Liver (tissue), 3 donors: ENCODE results near the gene SPECC1L.

Source experiments
- EGR1 ChIP-seq, 2 donors: IDR thresholded peaks; 2 replicates each; pipeline ENCODE4 v1.6.1; 2016 to 2018; ENCODE audit warnings: antibody characterized with exemption in 2 of 2, low read depth in 2 of 2
- JUND ChIP-seq, 2 donors: IDR thresholded peaks; 2 replicates each; pipeline ENCODE4 v1.6.1; 2016; ENCODE audit warnings: antibody characterized with exemption in 2 of 2
- REST ChIP-seq: IDR thresholded peaks from 2 replicates; pipeline ENCODE4 v1.6.1; 2016; ENCODE audit warnings: antibody characterized with exemption, mild to moderate bottlenecking
- RXRA ChIP-seq, 2 donors: IDR thresholded peaks; 2 replicates each; pipeline ENCODE4 v1.6.1; 2017 to 2018; ENCODE audit warnings: antibody characterized with exemption in 2 of 2, mild to moderate bottlenecking in 1 of 2
- TAF1 ChIP-seq: conservative IDR thresholded peaks from 2 replicates; pipeline ENCODE4 v1.6.1; 2016; ENCODE audit warnings: antibody characterized with exemption, mild to moderate bottlenecking
- YY1 ChIP-seq: IDR thresholded peaks from 2 replicates; pipeline ENCODE4 v1.6.1; 2016; ENCODE audit warnings: antibody characterized with exemption, mild to moderate bottlenecking
- ZBTB33 ChIP-seq: IDR thresholded peaks from 2 replicates; pipeline ENCODE4 v1.6.1; 2016; ENCODE audit warnings: antibody characterized with exemption
- TF ChIP-seq, protein P1 (sequence below): fragments of 150-350 bp; IDR thresholded peaks from 2 replicates; pipeline ENCODE4 v1.5.1; 2017; ENCODE audit warnings: improper control_type of control experiment, low read depth, low read length; ENCODE audit not compliant: missing input control
- TF ChIP-seq, protein P2 (sequence below): IDR thresholded peaks from 2 replicates; pipeline ENCODE4 v1.6.1; 2016; ENCODE audit warnings: antibody characterized with exemption
- TF ChIP-seq, protein P3 (sequence below): IDR thresholded peaks from 2 replicates; pipeline ENCODE4 v1.6.1; 2016; ENCODE audit warnings: antibody characterized with exemption
- donor health status: healthy.
- donor health status: healthy.

DNA sequence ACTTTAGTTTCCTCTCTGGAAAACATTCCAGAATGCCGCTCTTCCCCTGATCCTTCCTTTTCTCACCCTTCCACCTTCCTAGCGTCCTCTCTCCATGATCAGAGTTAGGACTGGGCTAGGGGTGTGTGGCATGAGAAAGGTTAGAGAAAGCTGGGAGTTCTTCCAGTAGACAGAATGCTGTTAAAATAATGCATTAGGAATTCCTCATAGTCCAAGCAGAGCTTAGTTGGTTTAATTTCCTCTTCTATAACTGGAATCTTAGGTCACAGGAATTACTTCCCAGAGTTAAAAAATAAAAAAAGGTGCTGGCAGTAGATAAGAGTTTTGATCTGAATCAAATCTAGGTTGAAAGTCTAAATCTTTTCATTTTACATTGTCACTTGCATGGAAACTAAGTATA, 119.5 kb downstream of the SPECC1L start:
- TF ChIP-seq, protein P1, sequence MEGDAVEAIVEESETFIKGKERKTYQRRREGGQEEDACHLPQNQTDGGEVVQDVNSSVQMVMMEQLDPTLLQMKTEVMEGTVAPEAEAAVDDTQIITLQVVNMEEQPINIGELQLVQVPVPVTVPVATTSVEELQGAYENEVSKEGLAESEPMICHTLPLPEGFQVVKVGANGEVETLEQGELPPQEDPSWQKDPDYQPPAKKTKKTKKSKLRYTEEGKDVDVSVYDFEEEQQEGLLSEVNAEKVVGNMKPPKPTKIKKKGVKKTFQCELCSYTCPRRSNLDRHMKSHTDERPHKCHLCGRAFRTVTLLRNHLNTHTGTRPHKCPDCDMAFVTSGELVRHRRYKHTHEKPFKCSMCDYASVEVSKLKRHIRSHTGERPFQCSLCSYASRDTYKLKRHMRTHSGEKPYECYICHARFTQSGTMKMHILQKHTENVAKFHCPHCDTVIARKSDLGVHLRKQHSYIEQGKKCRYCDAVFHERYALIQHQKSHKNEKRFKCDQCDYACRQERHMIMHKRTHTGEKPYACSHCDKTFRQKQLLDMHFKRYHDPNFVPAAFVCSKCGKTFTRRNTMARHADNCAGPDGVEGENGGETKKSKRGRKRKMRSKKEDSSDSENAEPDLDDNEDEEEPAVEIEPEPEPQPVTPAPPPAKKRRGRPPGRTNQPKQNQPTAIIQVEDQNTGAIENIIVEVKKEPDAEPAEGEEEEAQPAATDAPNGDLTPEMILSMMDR: no peak
- no peak for TF ChIP-seq JUND (IDR thresholded peaks at IDR 0.05)
- TF ChIP-seq REST: no peak
- TF ChIP-seq, protein P2, sequence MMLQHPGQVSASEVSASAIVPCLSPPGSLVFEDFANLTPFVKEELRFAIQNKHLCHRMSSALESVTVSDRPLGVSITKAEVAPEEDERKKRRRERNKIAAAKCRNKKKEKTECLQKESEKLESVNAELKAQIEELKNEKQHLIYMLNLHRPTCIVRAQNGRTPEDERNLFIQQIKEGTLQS: no peak
- TF ChIP-seq, protein P3, sequence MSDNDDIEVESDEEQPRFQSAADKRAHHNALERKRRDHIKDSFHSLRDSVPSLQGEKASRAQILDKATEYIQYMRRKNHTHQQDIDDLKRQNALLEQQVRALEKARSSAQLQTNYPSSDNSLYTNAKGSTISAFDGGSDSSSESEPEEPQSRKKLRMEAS: no peak
- no peak for TF ChIP-seq RXRA (IDR thresholded peaks at IDR 0.05)
- TF ChIP-seq EGR1 (IDR thresholded peaks at IDR 0.05; ENCODE audit: low read depth in 2 of 2): no peak
- TF ChIP-seq YY1: no peak
- no peak for TF ChIP-seq TAF1
- no peak for TF ChIP-seq ZBTB33
